HG02588 (cell line): Measurements from ENCODE around the gene TSPOAP1.

ENCODE experiments used
- ATAC-seq: cut with Tn5 transposase; IDR thresholded peaks from one replicate; pipeline ENCODE4 v1.9.1; 2021; ENCODE audit warnings: mild to moderate bottlenecking, moderate library complexity; ENCODE audit not compliant: unreplicated experiment

Gene TSPOAP1

DNA sequence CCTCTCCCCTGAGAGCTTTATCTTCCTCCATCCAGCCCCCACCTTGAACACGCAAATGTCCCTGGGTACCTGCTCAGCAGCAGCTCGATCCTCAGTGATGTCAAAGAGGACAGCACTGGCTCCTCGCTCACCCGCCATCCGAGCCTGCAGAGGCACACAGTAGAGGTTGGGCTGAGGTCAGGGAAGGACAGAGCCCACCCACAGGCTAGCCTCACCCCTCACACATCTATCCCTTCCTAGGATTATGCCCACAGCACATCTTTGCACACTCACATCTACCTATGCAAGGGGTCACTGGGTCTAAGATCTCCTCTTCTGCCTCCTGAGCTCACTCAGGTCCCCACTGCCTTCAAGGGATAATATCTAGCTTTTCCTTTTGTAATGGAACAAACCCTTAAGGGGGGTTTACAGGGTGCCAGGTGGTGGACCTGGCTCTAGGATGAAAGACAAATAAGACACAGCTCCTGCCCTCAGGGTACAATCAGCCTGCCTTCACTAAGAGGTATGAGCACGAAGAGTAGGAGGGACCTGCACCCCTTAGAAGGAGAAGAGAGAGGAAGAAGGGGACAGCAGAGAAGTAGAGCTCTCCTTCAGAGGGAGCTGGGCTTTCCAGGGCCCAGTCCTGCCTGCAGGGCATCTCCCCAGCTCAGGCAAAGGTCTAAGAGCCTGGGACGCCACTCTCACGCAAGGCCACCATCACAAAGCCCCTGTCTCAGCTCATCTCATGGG lies 35.0 kb upstream of the TSPOAP1 start:
- ATAC-seq, result no peak

- no peak for ATAC-seq
Observed at GRCh38 chr17:58362368-58363014, 33.9 kb upstream of the TSPOAP1 start.

DNA sequence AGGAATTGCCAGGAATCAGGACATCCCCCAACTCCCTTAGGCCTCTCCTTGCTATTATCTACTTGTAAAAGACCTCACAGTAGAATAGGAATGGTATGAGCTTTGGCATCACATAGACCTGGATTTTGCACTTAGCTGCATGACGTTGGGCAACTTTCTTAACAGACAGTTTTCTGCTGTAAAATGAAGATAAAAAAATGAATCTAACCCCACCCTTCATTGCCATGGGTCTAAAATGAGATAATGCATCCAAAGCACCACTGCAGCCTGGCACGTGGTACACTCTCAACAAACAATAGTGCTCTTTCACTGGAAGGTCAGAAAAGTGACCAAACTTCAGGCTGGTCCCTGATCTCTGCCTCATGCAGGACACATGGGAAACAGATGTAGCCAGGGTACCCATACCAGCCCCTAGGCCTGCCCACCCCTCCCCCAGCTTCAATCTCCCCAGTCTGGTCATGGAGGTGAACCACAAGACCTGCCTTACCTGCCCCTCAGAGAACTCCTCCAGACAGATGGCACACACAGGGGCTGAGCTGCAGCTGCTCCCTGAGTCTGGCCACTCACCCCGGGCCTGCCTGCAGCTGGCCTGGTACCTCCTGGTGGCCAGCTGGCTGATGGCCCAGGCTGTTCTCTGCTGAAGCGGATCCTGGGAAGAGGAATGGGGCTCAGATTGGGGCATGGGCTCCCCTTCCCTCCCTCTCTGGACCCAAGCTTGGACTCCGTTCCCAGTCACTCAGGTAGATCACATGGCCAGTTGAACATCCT lies 31.9 kb upstream of the TSPOAP1 start:
- no peak for ATAC-seq

DNA sequence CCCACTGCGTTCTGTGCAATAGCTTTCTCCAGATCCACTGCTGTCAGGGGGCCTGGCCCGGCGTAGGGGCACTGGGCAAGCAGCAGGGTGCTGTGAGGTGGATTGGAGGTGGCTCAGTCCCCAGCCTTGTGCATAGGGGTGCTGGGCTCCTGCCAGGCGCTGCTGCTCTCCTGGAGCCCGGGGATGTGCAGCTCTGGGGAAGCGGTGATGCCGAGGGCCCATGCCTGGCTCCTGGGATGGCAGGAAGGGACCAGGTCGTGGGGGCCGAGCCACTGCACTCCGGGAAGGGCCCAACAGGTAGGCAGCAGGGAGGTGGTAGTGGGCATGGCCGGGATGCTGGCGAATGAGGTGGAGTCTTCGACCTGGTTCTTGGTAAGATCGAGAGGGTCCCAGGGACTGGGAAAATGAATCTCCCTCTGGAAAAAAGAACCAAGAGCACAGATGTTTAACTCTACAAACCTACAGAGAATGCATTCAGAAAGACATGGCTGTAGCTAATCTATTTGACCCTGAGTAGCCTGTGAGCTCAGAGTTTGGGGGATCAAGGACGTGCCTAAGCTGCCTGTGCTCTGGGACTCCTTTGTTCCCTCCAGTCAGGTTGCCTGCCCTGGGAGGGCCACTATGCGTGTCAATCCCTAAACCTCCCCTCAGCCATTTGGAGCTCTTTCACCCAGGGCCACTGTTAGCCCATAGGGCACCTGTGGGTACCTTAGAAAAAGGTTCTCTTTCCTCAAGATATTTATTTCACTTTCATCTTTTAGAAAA lies 30.0 kb upstream of the TSPOAP1 start:
- no peak for ATAC-seq

DNA sequence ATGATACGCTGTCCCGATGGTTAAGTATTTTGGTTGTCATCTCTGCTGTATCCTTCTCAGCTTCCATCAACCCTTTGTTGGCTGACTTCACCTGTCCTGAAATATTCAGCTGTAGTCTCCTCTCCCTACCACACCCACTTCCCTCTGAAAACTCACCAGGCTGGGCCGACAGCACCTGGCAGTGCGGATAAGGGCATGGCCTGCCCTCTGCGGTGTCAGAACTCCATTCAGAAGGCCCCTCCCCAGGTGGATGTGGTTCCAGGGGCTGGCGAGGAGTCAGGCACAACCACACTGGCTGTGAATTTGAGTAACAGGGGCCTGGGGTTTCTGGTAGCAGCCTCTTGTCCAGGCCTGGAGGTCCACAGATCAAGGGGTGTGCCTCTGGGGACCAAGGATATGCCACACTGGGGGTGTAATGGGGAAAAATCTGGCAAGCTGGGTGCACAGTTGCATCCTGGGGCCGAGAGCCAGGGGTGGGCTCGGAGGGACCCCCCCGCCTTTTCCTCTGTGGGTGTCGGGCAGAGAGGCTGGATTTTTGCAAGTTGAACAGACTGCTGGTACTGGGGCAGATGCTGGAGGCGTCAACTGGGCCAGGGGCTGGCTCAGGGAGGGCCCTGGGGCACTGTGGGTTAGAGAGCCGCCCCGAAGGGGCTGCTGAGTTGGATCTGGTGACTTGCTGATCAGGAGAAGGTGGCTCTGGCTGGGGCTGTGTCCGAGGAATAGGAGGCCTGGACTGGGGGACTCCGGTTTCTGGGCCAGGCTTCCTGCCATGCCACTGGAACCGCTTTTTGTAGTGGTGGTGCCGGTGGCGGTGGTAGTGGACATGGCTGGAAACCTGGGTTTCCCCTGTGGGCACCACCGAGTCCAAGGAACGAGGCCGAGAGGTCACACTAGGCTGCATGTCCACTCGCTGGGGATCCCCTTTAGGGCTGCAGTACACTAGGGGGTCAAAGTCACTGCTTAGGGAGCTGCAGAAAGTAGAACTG lies 29.0 kb upstream of the TSPOAP1 start:
- ATAC-seq, result no peak

DNA sequence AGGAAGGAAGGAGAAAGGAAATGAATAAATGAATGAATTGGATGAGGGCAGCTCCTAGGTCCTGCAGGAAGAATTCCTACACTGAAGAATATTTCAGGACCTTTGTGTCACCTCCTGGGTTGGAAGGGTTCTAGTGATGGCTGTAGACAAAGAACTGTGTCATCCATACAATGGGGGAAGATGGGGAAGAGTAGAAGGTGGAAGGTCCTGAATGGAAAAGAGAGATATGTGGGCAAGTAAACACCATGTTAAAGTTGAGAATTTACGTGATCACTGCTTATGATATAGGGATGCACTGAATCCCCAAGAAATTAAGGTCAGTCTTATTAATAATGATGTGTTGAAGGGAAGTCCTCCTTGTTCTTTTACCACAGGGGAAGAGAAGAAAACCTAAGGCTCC lies 27.6 kb upstream of the TSPOAP1 start:
- ATAC-seq, result no peak

GRCh38 chr17:58354541-58355216 lies 26.1 kb upstream of the TSPOAP1 start:
- no peak for ATAC-seq

DNA sequence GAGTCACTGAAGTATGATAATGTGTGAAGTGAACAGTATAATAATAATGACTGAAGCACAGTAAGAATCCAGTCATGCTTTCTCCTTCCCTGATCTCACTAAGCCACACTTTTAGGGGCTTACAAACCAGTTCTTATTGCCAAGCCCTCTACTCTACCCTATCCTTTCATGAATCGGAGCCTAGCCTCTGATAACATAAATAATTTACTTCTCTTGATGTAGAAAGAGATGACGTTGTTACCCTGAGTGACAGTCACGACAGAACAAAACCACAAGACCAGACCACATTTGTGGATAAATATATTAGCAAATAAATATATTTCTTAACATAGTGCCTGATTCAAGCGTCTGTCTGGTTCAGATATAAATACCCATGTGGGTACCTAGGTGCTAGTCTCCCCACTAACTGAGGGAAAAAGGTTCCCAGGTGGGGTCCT lies 24.8 kb upstream of the TSPOAP1 start:
- no peak for ATAC-seq

GRCh38 chr17:58352596-58353388 lies 24.2 kb upstream of the TSPOAP1 start:
- peak; percentile 2 for ATAC-seq

GRCh38 chr17:58351831-58352595 lies 23.4 kb upstream of the TSPOAP1 start, which contains the start of gene SUPT4H1:
TSS of gene SUPT4H1 (minus strand) at chr17:58352201. CDS start at chr17:58352135, 66 bp downstream.
- peak; percentile 90 for ATAC-seq

GRCh38 chr17:58351182-58351581 lies 22.6 kb upstream of the TSPOAP1 start:
- ATAC-seq, result no peak

DNA sequence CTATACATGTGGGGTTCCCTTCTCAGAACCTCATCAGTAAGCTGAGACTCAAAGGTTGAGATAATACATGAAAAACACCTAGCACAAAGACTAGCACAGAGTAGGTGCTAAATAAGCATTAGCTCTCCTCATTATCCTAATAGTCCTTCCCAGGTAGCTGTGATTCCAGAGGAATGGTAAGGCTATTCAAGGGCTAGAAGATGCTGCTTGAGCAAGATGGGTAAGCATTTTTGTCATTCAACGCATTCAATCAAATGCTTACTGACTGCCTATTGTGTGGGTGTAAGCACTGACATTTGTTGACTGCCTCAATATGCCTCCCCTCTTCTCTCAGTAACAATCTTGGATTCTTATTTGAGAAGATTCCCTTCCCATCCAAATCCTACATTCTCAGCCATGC lies 19.4 kb upstream of the TSPOAP1 start:
- ATAC-seq, result no peak

DNA sequence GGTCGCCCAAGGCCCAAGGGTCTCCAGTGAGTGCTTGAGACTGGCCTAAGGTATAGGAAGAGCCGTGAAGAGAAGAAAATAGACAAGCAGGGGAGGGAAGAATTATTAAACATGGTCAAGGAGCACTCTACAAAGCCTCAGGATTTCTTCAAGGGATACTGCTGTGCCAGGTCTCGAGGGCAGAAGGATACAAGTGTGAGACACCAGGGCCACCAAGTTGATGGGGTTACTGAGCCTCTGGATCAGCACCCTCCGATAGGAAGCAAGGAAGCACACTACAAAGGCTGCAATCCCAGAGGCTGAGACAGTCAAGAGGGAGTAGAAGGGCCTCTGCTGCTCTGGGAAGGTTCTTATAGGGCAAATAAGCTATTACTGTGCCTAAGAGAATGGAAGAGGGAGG lies 16.9 kb upstream of the TSPOAP1 start:
- no peak for ATAC-seq

- peak; percentile 39 for ATAC-seq
Observed at GRCh38 chr17:58344791-58345157, 16.2 kb upstream of the TSPOAP1 start.

GRCh38 chr17:58344047-58344790 lies 15.6 kb upstream of the TSPOAP1 start:
- ATAC-seq, result peak; percentile 88

- ATAC-seq, result no peak
Observed at GRCh38 chr17:58343131-58343530, 14.5 kb upstream of the TSPOAP1 start.

DNA sequence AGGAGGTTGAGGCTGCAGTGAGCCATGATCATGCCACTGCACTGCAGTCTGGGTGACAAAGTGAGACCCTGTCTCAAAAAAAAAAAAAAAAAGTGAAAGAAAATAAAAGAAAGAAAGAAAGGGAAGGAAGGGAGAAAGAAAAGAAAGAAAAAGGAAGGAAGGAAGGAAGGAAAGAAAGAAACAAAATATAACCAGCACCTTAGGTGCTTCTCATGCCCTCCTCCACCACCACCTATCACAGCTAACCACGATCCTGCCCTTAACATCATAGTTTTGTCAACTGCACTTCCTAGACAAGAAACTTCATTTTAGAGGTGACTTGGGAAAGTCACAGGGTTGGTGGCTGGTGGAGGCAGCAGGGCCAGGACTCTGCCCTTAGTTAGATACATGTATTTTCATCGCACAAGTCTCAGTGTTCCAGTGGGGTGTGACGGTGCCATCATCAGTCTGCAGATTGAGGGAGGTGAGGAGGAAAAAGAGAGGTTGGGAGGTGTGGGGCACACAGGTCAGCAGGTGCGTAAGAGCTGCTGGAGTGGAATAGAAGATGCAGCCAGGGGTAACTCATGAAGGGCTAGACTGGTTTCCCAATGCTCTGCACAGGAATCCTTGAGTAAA lies 13.4 kb upstream of the TSPOAP1 start:
- no peak for ATAC-seq
